CD4-positive, alpha-beta T cell (primary cell): ENCODE data around the gene POLD1. TPM values are rescaled to one million over a fixed set of nuclear protein-coding genes. Genes with fewer than 3 reads are reported as not detected.

ENCODE experiments used
- ATAC-seq: fragments of 200-7000 bp; cut with Tn5 transposase; one replicate; pipeline ENCODE4 v1.10.0; 2022; ENCODE audit warnings: mild to moderate bottlenecking; ENCODE audit not compliant: poor library complexity
- CTCF ChIA-PET: fragments of 350-600 bp; sonication (Branson Sonifier 250); formaldehyde crosslinking; loops from one replicate; lab custom pipeline; 2021; ENCODE audit warnings: antibody characterized with exemption, inconsistent platforms; lab: Charles Lee
- POLR2A ChIA-PET: fragments of 350-600 bp; sonication (Branson Sonifier 250); formaldehyde crosslinking; loops from one replicate; lab custom pipeline; 2021; ENCODE audit warnings: antibody characterized with exemption, inconsistent platforms; lab: Charles Lee
- DNase-seq, 14 experiments: peaks; one replicate each; pipeline ENCODE4 v3.0.0-alpha.2; 2013 to 2020; ENCODE audit warnings: mixed read lengths in 2 of 14
- H3K27ac ChIP-seq, 2 donors: one replicate each; pipeline versions ENCODE4 v1.5.1 to v1.7.0; 2013; ENCODE audit warnings: low read length in 2 of 2, low read depth in 1 of 2, mild to moderate bottlenecking in 1 of 2
- H3K27me3 ChIP-seq, 2 experiments: 1 replicate in 1 of 2; 2 replicates in 1 of 2; pipeline versions ENCODE4 v1.6.1 to v1.7.0; 2013; ENCODE audit warnings: low read length in 2 of 2, control low read depth in 1 of 2, mild to moderate bottlenecking in 1 of 2, moderate library complexity in 1 of 2; ENCODE audit not compliant: insufficient read depth in 2 of 2, control insufficient read depth in 1 of 2
- H3K36me3 ChIP-seq: one replicate; pipeline ENCODE4 v1.6.1; 2013; ENCODE audit warnings: low read length, control low read depth; ENCODE audit not compliant: insufficient read depth
- H3K4me1 ChIP-seq: one replicate; pipeline ENCODE4 v1.6.1; 2013; ENCODE audit warnings: low read length, control low read depth; ENCODE audit not compliant: insufficient read depth
- H3K4me3 ChIP-seq: one replicate; pipeline ENCODE4 v1.5.1; 2013; ENCODE audit warnings: mild to moderate bottlenecking, low read length, moderate library complexity
- H3K9me3 ChIP-seq, 2 experiments: 1 replicate in 1 of 2; 2 replicates in 1 of 2; pipeline versions ENCODE4 v1.6.1 to v1.7.0; 2013; ENCODE audit warnings: low read length in 2 of 2, mild to moderate bottlenecking in 2 of 2, control low read depth in 1 of 2, moderate library complexity in 1 of 2; ENCODE audit not compliant: control insufficient read depth in 1 of 2, insufficient read depth in 1 of 2
- H3K27ac Mint-ChIP-seq: one replicate; pipeline ENCODE4 v1.8.0; 2020; ENCODE audit warnings: mixed read lengths
- H3K27me3 Mint-ChIP-seq: one replicate; pipeline ENCODE4 v1.8.0; 2021; ENCODE audit warnings: mixed read lengths
- H3K36me3 Mint-ChIP-seq: one replicate; pipeline ENCODE4 v1.8.0; 2021; ENCODE audit warnings: low read depth, mixed read lengths
- H3K4me1 Mint-ChIP-seq: one replicate; pipeline ENCODE4 v1.8.0; 2021; ENCODE audit warnings: low read depth, mixed read lengths
- H3K4me3 Mint-ChIP-seq: one replicate; pipeline ENCODE4 v1.8.0; 2020; ENCODE audit warnings: mild to moderate bottlenecking, mixed read lengths
- H3K9me3 Mint-ChIP-seq: one replicate; pipeline ENCODE4 v1.8.0; 2020; ENCODE audit warnings: mixed read lengths
- intact Hi-C, 2 experiments: fragments of 100-400 bp; cut with DNase I in 1 of 2; cut with micrococcal nuclease in 1 of 2; formaldehyde crosslinking; loops; one replicate each; pipeline versions ENCODE4 v1.15.1 to v1.9.0; 2023 to 2025; cut with DNase I, micrococcal nuclease
- total RNA-seq, 174 experiments: library from RNA in 2 of 174; stranded (reverse) in 2 of 174; gene quantifications; one replicate each; pipeline ENCODE4 v1.2.3 and lab custom pipeline; 2021 to 2026
- TF ChIP-seq, protein P1 (sequence below): fragments of 200-600 bp; IDR thresholded peaks from one replicate; pipeline ENCODE4 v1.8.0; 2022; ENCODE audit warnings: antibody characterized with exemption, mild to moderate bottlenecking

POLD1 gene
- total RNA-seq, 2 experiments from 2014 or later, result 22.1 to 24.2 TPM

DNA sequence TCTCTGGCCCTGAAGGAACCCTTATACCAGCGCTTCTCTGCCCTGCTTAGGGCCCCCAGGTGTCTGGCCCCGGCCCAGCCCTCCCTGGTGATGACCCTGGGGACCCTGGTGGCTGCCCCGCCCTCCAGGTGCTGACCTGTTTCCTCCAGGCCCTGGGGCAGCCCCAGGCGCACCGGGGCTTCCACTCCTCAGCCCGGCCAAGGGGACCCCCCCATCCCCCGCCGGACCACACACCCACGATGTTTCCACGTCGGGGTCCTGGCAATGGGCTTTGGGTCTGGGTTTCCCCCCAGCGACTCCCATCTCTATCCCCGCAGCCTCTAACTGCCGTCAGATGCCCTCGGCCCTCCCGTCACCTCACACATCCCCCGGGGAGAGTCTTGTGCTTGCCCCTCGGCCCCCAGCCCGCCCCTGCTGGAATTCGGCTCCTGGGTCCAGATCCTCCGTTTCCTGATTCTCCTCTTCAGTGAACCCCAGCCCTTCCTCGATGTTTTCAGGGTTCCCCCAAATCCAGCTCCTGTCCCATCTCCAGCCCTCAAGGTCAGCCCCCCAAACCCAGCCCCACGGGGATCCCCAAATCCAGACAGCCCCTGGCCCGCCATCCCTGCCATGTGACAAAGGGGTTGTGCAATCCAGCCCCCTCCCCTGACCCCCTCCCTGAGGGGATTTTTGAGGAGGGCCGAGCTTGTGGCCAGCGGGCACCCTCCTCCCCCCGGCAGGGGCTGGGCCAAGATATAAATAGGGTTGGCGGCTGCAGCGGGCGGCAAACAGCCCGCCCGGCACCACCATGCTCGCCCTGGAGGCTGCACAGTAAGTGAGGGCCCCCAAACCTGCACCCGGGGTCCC lies 34.3 kb downstream of the POLD1 start, which contains the start of gene SPIB:
SPIB (plus strand) TSS at position 763 of the 846 bp plus-strand sequence; CDS start at position 788, 25 bp downstream.
- Mint-ChIP-seq H3K36me3 (no peaks in the 10 kb centered on the region), H3K27ac (no peak within 1 kb of the TSS), H3K9me3 (no peaks in the 10 kb centered on the region), H3K27me3 (peaks cover 33% of the 10 kb centered on the region), H3K4me1 (peaks cover 5% of the 10 kb centered on the region), H3K4me3 (no peak within 1 kb of the TSS)
- DNase-seq (peak in 1 of 14 experiments; percentile 17), ATAC-seq (no peak)
- peaks cover 19 to 20% of the 10 kb centered on the region in 2 experiments for H3K27me3 ChIP-seq
- H3K4me1 ChIP-seq, result peaks cover 10% of the 10 kb centered on the region
- H3K4me3 ChIP-seq, result no peak within 1 kb of the TSS
- no peaks in the 10 kb centered on the region for H3K36me3 ChIP-seq
- no peak within 1 kb of the TSS for H3K27ac ChIP-seq
- ChIA-PET POLR2A (no interaction called here), CTCF (no interaction called here)
- TF ChIP-seq, protein P1, sequence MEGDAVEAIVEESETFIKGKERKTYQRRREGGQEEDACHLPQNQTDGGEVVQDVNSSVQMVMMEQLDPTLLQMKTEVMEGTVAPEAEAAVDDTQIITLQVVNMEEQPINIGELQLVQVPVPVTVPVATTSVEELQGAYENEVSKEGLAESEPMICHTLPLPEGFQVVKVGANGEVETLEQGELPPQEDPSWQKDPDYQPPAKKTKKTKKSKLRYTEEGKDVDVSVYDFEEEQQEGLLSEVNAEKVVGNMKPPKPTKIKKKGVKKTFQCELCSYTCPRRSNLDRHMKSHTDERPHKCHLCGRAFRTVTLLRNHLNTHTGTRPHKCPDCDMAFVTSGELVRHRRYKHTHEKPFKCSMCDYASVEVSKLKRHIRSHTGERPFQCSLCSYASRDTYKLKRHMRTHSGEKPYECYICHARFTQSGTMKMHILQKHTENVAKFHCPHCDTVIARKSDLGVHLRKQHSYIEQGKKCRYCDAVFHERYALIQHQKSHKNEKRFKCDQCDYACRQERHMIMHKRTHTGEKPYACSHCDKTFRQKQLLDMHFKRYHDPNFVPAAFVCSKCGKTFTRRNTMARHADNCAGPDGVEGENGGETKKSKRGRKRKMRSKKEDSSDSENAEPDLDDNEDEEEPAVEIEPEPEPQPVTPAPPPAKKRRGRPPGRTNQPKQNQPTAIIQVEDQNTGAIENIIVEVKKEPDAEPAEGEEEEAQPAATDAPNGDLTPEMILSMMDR, result no peak
- intact Hi-C loops, result no loop called here
- H3K9me3 ChIP-seq, result peaks cover 0 to 9% of the 10 kb centered on the region in 2 experiments

GRCh38 chr19:50419022-50419579 lies 35.0 kb downstream of the POLD1 start:
- Mint-ChIP-seq H3K36me3 (no peaks in the 10 kb centered on the region), H3K4me1 (peaks cover 5% of the 10 kb centered on the region), H3K27ac (no peak overlapping the region), H3K27me3 (peaks cover 36% of the 10 kb centered on the region), H3K4me3 (no peak overlapping the region), H3K9me3 (no peaks in the 10 kb centered on the region)
- POLR2A ChIA-PET, result no interaction called here
- CTCF ChIA-PET, result no interaction called here
- no peak overlapping the region for H3K4me3 ChIP-seq
- no peaks in the 10 kb centered on the region for H3K36me3 ChIP-seq
- intact Hi-C loops, result no loop called here
- H3K9me3 ChIP-seq, result peaks cover 0 to 9% of the 10 kb centered on the region in 2 experiments
- TF ChIP-seq, protein P1, result no peak
- peaks cover 10% of the 10 kb centered on the region for H3K4me1 ChIP-seq
- H3K27me3 ChIP-seq, result peaks cover 19 to 20% of the 10 kb centered on the region in 2 experiments
- DNase-seq, result peak in 1 of 14 experiments; percentile 9
- no peak for ATAC-seq
- H3K27ac ChIP-seq, result no peak overlapping the region

GRCh38 chr19:50419580-50420035 lies 35.5 kb downstream of the POLD1 start:
- H3K4me3 ChIP-seq, result no peak overlapping the region
- intact Hi-C loops, result no loop called here
- CTCF ChIA-PET, result no interaction called here

More at GRCh38 chr19:50419580-50420035, 35.5 kb downstream of the POLD1 start:
- POLR2A ChIA-PET, result no interaction called here
- no peaks in the 10 kb centered on the region for H3K36me3 Mint-ChIP-seq
- Histone ChIP-seq H3K27ac (no peak overlapping the region), H3K27me3 (peaks cover 19 to 20% of the 10 kb centered on the region in 2 experiments), H3K9me3 (peaks cover 0 to 9% of the 10 kb centered on the region in 2 experiments), H3K4me1 (peaks cover 7% of the 10 kb centered on the region), H3K36me3 (no peaks in the 10 kb centered on the region)
- H3K9me3 Mint-ChIP-seq, result no peaks in the 10 kb centered on the region
- no peak overlapping the region for H3K27ac Mint-ChIP-seq
- DNase-seq, result peak in 1 of 14 experiments; percentile 14
- no peak overlapping the region for H3K4me3 Mint-ChIP-seq
- TF ChIP-seq, protein P1, result no peak
- H3K27me3 Mint-ChIP-seq, result peaks cover 37% of the 10 kb centered on the region
- H3K4me1 Mint-ChIP-seq, result peaks cover 5% of the 10 kb centered on the region
- ATAC-seq, result no peak
